SIG-M5 (cell line): ENCODE data around the gene C2orf72.

Source experiments
- DNase-seq: peaks from one replicate; lab custom pipeline; 2025; lab: John Stamatoyannopoulos, UW

C2orf72 gene

DNA sequence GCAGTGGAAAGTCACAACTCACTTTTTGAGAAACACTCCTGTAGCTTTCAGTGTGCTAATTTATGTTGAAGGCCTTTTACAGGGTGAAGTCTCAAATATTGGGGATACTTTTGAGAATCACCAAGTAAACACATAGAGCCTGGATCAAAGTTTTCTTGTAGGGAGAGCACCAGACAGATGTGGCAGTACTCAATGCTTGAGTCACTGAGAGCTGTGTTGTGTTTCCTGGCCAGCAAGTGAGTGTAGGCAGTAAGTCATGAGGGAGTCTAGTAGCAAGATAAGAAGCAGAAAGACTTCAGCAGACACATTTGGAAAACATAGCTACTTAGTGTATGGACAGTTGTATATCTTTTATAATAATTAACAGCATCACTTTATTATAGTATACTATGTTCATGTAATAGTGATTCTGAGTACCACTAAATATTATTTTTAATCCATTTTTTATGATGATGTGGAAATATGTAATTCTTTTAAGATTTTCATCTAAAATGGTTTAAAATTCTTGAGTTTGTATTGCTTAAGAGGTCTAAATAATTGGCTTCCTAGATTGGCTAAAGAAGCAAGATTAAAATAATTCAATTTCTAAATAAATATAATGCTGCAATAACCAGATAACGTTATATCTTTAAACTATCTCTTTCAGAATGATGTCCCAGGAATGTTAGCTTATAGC is 32.2 kb downstream of the C2orf72 start:
- DNase-seq: no peak

DNA sequence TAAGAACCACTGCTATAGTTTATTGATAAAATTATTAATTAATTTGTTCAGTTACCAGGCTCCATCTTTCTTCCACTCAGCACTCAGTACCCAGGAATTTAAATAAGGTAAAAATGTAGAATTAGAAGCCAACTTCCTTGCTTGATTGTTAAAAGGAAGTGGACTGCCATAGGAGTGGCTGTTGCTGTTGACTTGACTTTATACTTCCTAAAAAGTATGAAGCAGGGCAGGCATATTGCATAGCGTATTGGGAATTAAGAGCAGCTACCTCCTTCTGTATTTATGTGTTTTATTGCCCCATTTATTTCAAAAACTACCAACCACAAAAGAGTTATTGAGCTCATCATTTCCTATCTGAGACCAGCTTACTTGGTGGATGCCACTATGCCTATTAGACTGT is 47.2 kb downstream of the C2orf72 start:
- no peak for DNase-seq

DNA sequence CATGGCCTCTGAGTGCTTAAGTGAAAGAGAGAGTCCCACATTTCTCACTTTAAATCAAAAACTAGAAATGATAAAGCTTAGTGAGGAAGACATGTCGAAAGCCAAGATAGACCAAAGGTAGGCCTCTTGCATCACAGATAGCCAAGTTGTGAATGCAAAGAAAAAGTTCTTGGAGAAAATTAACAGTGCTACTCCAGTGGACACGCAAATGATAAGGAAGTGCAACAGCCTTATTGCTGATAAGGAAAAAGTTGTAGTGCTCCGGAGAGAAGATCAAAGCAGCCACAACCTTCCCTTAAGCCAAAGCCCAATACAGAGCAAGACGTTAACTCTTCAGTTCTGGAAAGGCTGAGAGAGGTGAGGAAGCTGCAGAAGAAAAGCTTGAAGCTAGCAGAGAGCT is 51.4 kb downstream of the C2orf72 start:
- DNase-seq: no peak

GRCh38 chr2:231093933-231094332 is 56.6 kb downstream of the C2orf72 start:
- DNase-seq: no peak

- no peak for DNase-seq
These were observed 57.5 kb downstream of the C2orf72 start for GRCh38 chr2:231094736-231095346.
